ENCODE data around the gene ARHGEF37. TPM values are rescaled to one million over a fixed set of nuclear protein-coding genes. Genes with fewer than 3 reads are reported as not detected.

The ARHGEF37 gene
- total RNA-seq, 1 experiment from 2014 or later = 0.42 TPM

DNA sequence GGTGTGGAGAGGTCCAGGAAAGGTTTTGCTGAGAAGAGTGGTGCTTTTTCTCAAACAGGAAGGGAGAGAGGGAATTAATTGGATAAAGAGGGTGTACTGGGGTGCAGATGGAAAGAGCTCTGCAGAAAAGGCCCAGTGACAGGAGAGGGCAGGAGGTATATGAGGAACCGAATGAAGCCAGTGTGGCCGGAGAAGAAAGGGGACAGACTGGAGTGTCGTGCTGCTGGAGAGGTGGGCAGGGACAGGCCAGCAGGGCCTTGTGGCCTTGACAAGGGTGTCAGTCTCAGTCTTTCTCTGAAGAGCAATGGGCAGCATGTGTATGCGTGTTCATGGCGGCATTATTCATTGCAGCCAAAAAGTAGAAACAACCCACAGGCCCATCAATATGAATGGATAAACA is 48.1 kb downstream of the ARHGEF37 start:
- H3K27me3 Mint-ChIP-seq (ENCODE audit: low read depth) = no peaks in the 10 kb centered on the region; the same call in 1 of the 2 replicates
- no CpG with 5 or more reads among the region's 5 CpGs for WGBS (ENCODE audit: extremely low coverage, insufficient read length, low lambda C conversion rate)
- no peaks in the 10 kb centered on the region for H3K79me1 ChIP-seq (ENCODE audit: insufficient read depth, low read depth, low read length, poor library complexity, severe bottlenecking)
- no peak overlapping the region for H2BK5ac ChIP-seq (ENCODE audit: insufficient read length, low read length)
- no peak overlapping the region for H2AFZ ChIP-seq (ENCODE audit: low read length)
- H3K9me3 ChIP-seq (ENCODE audit: control insufficient read depth, low read depth, low read length) = no peaks in the 10 kb centered on the region
- no peaks in the 10 kb centered on the region for H3K36me3 Mint-ChIP-seq (ENCODE audit: insufficient read depth in 1 of 3, low read depth in 3 of 3)
- no peaks in the 10 kb centered on the region for H3K27me3 ChIP-seq (ENCODE audit: insufficient read depth, low read length)
- H2AK5ac ChIP-seq (ENCODE audit: insufficient read length, low read length) = no peak overlapping the region
- peaks cover 10% of the 10 kb centered on the region; the same call in 1 of the 2 replicates for H3K4me1 ChIP-seq (ENCODE audit: insufficient read depth, low read length)
- no peak overlapping the region for H2BK12ac ChIP-seq (ENCODE audit: insufficient read length, low read depth, low read length)
- H3K4me2 ChIP-seq (ENCODE audit: insufficient read depth, insufficient read length, low read length) = no peak overlapping the region
- peaks cover 26 to 27% of the 10 kb centered on the region in 2 experiments for H3K4me1 Mint-ChIP-seq
- TF ChIP-seq, protein P1, sequence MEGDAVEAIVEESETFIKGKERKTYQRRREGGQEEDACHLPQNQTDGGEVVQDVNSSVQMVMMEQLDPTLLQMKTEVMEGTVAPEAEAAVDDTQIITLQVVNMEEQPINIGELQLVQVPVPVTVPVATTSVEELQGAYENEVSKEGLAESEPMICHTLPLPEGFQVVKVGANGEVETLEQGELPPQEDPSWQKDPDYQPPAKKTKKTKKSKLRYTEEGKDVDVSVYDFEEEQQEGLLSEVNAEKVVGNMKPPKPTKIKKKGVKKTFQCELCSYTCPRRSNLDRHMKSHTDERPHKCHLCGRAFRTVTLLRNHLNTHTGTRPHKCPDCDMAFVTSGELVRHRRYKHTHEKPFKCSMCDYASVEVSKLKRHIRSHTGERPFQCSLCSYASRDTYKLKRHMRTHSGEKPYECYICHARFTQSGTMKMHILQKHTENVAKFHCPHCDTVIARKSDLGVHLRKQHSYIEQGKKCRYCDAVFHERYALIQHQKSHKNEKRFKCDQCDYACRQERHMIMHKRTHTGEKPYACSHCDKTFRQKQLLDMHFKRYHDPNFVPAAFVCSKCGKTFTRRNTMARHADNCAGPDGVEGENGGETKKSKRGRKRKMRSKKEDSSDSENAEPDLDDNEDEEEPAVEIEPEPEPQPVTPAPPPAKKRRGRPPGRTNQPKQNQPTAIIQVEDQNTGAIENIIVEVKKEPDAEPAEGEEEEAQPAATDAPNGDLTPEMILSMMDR (conservative IDR thresholded peaks at IDR 0.05) = no peak
- H4K91ac ChIP-seq (ENCODE audit: insufficient read length, low read depth, low read length) = no peak overlapping the region
- H3T11ph ChIP-seq (ENCODE audit: low read length) = no peak overlapping the region
- no peak overlapping the region for H3K4ac ChIP-seq (ENCODE audit: low read depth, low read length)
- H3K27ac ChIP-seq (ENCODE audit: insufficient read length, low read depth, low read length) = no peak overlapping the region
- H3K9ac ChIP-seq (ENCODE audit: extremely low read depth, insufficient read length, low read length) = no peak overlapping the region
- no peak overlapping the region for H3K18ac ChIP-seq (ENCODE audit: insufficient read length, low read depth, low read length)
- H2BK120ac ChIP-seq (ENCODE audit: low read depth, low read length, poor library complexity, severe bottlenecking) = no peak overlapping the region
- H3K79me2 ChIP-seq (ENCODE audit: insufficient read depth, low read length) = no peaks in the 10 kb centered on the region
- H3K23ac ChIP-seq (ENCODE audit: insufficient read length, low read depth, low read length) = no peak overlapping the region
- no peaks in the 10 kb centered on the region for H4K20me1 ChIP-seq (ENCODE audit: control insufficient read depth, insufficient read depth, insufficient read length)
- H2BK20ac ChIP-seq (ENCODE audit: low read depth, low read length, poor library complexity, severe bottlenecking) = no peak overlapping the region
- H3K27ac Mint-ChIP-seq = no peak overlapping the region
- no peak overlapping the region for H3K4me3 Mint-ChIP-seq
- no peaks in the 10 kb centered on the region for H3K23me2 ChIP-seq (ENCODE audit: insufficient read length, low read depth, low read length, poor library complexity, severe bottlenecking)
- no peaks in the 10 kb centered on the region for H3K9me3 Mint-ChIP-seq
- no peak overlapping the region for H3K14ac ChIP-seq (ENCODE audit: insufficient read depth, low read length)
- H4K8ac ChIP-seq (replicated peaks; ENCODE audit: insufficient read length, low read depth, low read length) = no peak overlapping the region
- H4K5ac ChIP-seq (ENCODE audit: insufficient read length, low read depth, low read length) = no peak overlapping the region
- H2BK15ac ChIP-seq (ENCODE audit: low read depth, low read length) = no peak overlapping the region
- no peak for DNase-seq
- H3K56ac ChIP-seq (ENCODE audit: insufficient read length, low read depth, low read length) = no peak overlapping the region
